Adipocyte (in vitro differentiated cells): ENCODE measurements around the gene ATP9A.
"Not testable (repeated sequence)": the region's sequence is repeated elsewhere in the genome, so short reads cannot be mapped to it uniquely, and the experiment has no call there.

ENCODE experiments used
- DNase-seq: peaks from one replicate; pipeline ENCODE4 v3.0.0-alpha.2; 2015; ENCODE audit warnings: low read depth
- H3K27me3 ChIP-seq: replicated peaks from 2 replicates; pipeline ENCODE4 v1.7.0; 2013; ENCODE audit warnings: mild to moderate bottlenecking, low read length, moderate library complexity; ENCODE audit not compliant: control insufficient read depth, insufficient read depth
- H3K36me3 ChIP-seq: 2 replicates; pipeline ENCODE4 v1.7.0; 2013; ENCODE audit warnings: low read length, mild to moderate bottlenecking, moderate library complexity; ENCODE audit not compliant: control insufficient read depth, insufficient read depth, severe bottlenecking
- H3K4me1 ChIP-seq: 2 replicates; pipeline ENCODE4 v1.7.0; 2013; ENCODE audit warnings: mild to moderate bottlenecking, low read length, moderate library complexity; ENCODE audit not compliant: control insufficient read depth, insufficient read depth
- H3K4me3 ChIP-seq: 2 replicates; pipeline ENCODE4 v1.7.0; 2013; ENCODE audit warnings: mild to moderate bottlenecking, low read length, moderate library complexity
- H3K9ac ChIP-seq: 2 replicates; pipeline ENCODE4 v1.7.0; 2013; ENCODE audit warnings: mild to moderate bottlenecking, low read length, moderate library complexity
- H3K9me3 ChIP-seq: 2 replicates; pipeline ENCODE4 v1.7.0; 2013; ENCODE audit warnings: mild to moderate bottlenecking, low read length, moderate library complexity; ENCODE audit not compliant: control insufficient read depth

Gene ATP9A

DNA sequence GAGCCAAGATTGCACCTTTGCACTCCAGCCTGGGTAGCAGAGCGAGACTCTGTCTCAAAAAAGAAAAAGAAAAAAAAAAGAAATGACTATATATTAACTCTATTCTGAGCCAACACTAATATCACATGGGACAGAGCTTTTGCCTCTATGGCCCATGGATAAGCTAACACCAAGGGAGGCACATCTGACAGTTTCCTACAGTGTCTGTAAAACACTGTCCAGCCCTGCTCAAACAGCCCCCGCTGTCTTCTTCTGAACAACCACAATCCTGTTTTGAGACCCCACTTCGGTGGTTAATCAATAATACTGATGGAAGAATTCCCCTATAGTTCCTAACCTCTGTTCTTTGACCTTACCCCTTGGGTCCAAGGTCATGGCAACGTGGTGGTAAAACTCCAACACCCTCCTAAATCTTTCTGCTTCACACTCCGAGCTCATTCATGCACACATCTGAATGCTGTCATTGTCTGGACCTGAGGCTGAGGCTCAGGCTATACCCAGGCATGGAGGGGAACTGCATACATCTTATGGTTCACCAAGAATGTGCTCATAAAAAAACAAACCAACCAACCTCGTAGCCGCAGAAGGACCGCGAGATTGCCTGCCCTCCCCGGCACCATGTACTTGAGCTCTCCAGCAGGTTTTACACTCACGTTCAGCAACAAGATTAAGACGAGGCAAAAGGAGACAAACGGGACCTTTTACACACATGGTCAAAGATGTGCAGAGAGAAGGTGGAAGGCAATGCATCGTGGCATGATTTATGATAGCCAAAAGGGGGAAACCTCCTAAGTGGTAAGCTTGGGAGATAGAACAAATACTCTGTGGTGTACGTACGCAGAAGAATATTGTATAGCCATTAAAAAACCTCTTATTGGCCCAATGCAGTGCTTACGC lies 120.3 kb downstream of the ATP9A start:
- no peak for DNase-seq
- Histone ChIP-seq H3K36me3 (peaks cover 36% of the 10 kb centered on the region), H3K27me3 (no peaks in the 10 kb centered on the region), H3K9ac (no peak overlapping the region), H3K9me3 (no peaks in the 10 kb centered on the region), H3K4me1 (peaks cover 6% of the 10 kb centered on the region), H3K4me3 (no peak overlapping the region)

DNA sequence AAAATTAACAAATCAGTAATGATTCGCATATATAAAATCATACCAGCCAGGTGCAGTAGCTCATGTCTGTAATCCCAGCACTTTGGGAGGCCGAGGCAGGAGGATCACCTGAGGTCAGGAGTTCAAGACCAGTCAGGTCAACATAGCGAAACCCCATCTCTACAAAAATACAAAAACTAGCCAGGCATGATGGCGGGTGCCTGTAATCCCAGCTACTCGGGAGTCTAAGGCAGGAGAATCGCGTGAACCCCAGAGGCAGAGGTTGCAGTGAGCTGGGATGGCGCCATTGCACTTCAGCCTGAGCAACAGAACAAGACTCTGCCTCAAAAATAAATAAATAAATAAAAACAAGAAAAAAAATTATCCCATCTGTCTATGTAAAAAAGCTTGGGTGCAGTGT lies 124.4 kb downstream of the ATP9A start:
- DNase-seq = not testable (repeated sequence)

DNA sequence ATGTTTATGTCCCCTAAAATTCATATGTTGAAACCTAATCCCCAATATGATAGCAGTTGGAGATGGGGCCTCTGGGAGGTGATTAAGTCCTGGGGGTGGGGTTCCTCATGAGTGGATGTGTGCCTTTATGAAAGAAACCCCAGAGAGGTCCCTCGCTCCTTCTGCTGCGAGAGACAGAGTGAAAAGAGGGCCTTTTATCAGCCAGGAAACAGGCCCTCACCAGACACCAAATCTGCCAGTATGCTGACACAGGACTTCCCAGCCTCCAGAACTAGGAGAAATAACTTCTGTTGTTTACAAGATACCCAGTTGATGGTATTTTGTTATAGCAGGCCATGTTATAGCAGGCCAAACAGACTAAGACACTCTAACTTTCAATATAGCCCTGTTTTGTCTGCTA lies 124.8 kb downstream of the ATP9A start:
- H3K27me3 ChIP-seq = no peaks in the 10 kb centered on the region
- no peak overlapping the region for H3K4me3 ChIP-seq
- H3K4me1 ChIP-seq = peaks cover 4% of the 10 kb centered on the region
- H3K36me3 ChIP-seq = peaks cover 30% of the 10 kb centered on the region
- no peaks in the 10 kb centered on the region for H3K9me3 ChIP-seq
- DNase-seq = no peak
- no peak overlapping the region for H3K9ac ChIP-seq

More for the DNA sequence above, 124.4 kb downstream of the ATP9A start:
- H3K4me3 ChIP-seq, H3K9ac ChIP-seq, H3K27me3 ChIP-seq, H3K9me3 ChIP-seq, H3K4me1 ChIP-seq: not testable (repeated sequence)
- H3K36me3 ChIP-seq = peaks cover 35% of the 10 kb centered on the region

DNA sequence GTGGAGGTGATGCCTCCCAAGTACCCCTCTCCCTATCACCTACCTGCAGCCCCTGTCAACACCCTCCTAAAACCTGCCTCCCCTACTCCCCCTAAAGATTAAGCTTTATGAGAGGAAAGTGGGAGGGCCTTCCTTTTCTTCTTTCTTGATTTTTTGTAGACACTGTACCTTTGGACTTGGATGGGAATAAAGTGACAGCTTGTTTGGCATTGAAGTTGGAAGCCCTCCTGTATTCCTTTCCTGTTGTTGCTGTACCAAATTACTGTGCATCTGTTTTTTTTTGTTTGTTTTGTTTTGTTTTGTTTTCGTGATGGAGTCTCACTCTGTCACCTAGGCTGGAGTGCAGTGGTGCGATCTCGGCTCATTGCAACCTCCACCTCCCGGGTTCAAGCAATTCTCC lies 126.3 kb downstream of the ATP9A start:
- Histone ChIP-seq H3K27me3 (no peaks in the 10 kb centered on the region), H3K9ac (no peak overlapping the region), H3K9me3 (no peaks in the 10 kb centered on the region), H3K36me3 (peaks cover 31% of the 10 kb centered on the region), H3K4me1 (peaks cover 4% of the 10 kb centered on the region), H3K4me3 (no peak overlapping the region)
- no peak for DNase-seq

DNA sequence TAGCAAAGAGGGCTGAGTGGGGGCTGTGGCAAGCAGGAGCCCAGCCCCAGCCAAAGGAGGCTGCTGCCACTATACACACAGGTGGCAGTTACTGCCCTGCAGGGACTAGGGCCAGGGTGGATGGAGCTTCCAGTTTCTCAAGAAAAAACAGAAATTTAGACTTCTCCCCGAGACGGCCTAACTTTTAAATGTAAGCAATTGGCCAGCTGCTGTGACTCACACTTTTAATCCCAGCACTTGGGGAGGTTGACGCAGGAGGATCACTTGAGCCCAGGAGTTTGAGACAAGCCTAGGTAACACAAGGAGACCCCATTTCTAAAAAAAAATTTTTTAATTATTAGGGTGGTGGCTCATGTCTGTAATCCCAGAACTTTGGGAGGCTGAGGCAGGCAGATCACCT lies 127.4 kb downstream of the ATP9A start:
- peaks cover 32% of the 10 kb centered on the region for H3K36me3 ChIP-seq
- no peaks in the 10 kb centered on the region for H3K27me3 ChIP-seq
- peaks cover 4% of the 10 kb centered on the region for H3K4me1 ChIP-seq
- H3K4me3 ChIP-seq = no peak overlapping the region
- H3K9me3 ChIP-seq = no peaks in the 10 kb centered on the region
- H3K9ac ChIP-seq = no peak overlapping the region
- DNase-seq = peak; percentile 40

DNA sequence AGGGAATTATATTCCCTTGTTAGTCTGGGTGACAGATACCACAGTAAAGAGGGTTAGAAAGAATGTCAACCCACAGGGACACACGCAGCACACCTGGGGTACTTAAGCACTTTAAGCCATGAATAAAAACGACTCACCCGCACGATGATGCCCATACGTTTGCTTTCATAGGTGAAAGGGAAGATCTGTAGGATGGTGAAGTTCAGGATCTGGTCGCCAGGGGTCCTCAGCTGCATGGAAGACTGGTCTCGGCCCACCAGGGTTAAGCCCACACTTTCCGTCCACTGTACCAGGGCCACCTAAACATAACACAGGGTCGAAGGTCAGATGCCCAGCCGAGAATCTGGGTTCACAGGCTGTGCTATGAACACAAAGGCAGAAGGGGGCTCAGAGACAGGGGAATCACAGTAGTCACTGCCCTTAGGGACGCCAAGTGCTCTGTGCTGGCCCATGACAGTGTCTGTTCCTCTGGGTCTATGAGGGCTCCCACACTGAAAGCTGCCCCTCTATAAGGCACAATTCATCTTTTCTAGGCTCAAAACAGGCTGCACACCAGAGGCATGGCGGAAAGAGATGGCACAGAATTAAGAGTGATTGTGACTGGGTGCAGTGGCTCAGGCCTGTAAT lies 128.9 kb downstream of the ATP9A start:
- DNase-seq = peak; percentile 83
- Histone ChIP-seq H3K9ac (no peak overlapping the region), H3K27me3 (no peaks in the 10 kb centered on the region), H3K4me3 (no peak overlapping the region), H3K4me1 (peaks cover 4% of the 10 kb centered on the region), H3K9me3 (no peaks in the 10 kb centered on the region), H3K36me3 (peaks cover 39% of the 10 kb centered on the region)

DNA sequence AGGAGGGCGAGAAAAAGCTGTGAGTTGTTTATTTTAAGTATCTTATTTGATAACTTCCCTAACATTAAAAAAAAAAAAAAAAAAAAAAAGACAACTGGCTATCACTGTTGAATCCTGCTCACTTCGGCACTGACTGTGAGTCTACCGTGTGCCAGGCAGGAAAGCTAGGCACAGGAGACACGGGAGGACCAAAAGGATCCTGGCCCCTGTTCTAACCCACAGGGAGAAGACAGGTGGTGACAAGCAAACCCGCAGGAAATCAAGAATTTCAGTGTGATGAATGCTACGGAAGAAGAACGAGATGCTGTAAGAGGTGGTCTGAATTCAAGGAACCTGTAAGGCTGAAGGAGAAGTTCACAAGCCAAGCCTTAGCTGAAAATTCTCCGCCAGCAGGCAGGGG lies 130.9 kb downstream of the ATP9A start:
- DNase-seq = no peak
- no peak overlapping the region for H3K9ac ChIP-seq
- no peaks in the 10 kb centered on the region for H3K9me3 ChIP-seq
- no peaks in the 10 kb centered on the region for H3K27me3 ChIP-seq
- H3K4me1 ChIP-seq = peaks cover 4% of the 10 kb centered on the region
- H3K4me3 ChIP-seq = no peak overlapping the region
- H3K36me3 ChIP-seq = peaks cover 42% of the 10 kb centered on the region

DNA sequence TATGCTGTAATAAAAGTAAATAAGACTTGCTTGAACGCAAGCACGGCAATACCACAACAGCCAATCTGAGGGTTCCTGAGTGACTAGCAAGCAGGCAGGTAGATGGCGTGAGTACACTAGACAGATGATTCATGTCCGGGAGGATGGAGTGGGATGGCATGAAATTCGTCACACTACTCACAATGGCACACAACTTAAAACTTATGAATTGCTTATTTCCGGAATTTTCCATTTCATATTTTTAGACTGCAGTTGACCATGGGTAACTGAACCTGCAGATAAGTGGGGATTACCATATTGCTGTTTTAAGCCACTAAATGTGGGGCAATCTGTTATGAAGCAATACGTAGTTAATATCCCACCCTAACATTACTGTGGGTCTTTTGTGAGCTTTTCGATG lies 132.1 kb downstream of the ATP9A start:
- H3K9me3 ChIP-seq = no peaks in the 10 kb centered on the region
- H3K4me3 ChIP-seq = no peak overlapping the region
- H3K36me3 ChIP-seq = peaks cover 37% of the 10 kb centered on the region
- H3K9ac ChIP-seq = no peak overlapping the region
- H3K4me1 ChIP-seq = peaks cover 14% of the 10 kb centered on the region
- DNase-seq = no peak
- H3K27me3 ChIP-seq = no peaks in the 10 kb centered on the region

DNA sequence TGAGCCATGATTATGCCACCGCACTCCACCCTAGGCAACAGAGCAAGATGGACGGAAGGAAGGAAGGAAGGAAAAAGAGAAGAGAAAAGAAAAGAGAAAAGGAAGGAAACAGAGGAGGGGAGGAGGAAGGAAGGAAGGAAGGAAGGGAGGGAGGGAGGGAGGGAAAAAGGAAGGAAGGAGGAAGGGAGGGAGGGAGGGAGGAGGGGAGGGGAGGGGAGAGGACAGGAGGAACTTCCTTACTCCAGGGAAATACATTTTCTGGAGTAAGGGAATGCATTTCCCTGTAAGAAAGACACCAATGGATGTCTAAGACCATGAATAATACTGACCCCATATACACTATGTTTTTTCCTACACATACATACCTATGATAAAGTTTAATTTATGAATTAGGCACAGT lies 132.5 kb downstream of the ATP9A start:
- H3K9ac ChIP-seq = no peak overlapping the region
- DNase-seq = no peak
- peaks cover 19% of the 10 kb centered on the region for H3K4me1 ChIP-seq
- no peak overlapping the region for H3K4me3 ChIP-seq
- H3K36me3 ChIP-seq = peaks cover 35% of the 10 kb centered on the region
- H3K27me3 ChIP-seq = no peaks in the 10 kb centered on the region
- H3K9me3 ChIP-seq = no peaks in the 10 kb centered on the region

DNA sequence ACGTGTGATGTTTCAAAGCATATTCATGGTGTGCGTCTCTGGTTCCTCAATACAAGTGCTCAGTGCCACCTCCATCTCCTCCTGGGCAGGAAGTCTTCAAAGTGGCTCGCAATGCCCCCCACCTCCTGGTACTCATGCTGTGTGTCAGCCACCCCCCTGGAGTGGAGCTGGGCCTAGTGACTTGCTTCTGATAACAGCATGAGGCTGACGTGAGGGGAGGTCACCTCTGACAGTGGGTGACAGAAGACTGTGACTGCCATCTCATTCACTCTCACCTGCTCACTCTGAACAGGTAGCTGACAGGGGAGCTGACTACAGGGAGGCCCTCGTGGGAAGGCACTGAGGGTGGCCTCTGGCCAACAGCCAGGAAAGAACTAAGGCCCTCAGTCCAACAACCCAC lies 133.3 kb downstream of the ATP9A start:
- no peak overlapping the region for H3K9ac ChIP-seq
- H3K4me3 ChIP-seq = no peak overlapping the region
- H3K9me3 ChIP-seq = no peaks in the 10 kb centered on the region
- H3K4me1 ChIP-seq = peaks cover 22% of the 10 kb centered on the region
- no peak for DNase-seq
- no peaks in the 10 kb centered on the region for H3K27me3 ChIP-seq
- H3K36me3 ChIP-seq = peaks cover 28% of the 10 kb centered on the region

DNA sequence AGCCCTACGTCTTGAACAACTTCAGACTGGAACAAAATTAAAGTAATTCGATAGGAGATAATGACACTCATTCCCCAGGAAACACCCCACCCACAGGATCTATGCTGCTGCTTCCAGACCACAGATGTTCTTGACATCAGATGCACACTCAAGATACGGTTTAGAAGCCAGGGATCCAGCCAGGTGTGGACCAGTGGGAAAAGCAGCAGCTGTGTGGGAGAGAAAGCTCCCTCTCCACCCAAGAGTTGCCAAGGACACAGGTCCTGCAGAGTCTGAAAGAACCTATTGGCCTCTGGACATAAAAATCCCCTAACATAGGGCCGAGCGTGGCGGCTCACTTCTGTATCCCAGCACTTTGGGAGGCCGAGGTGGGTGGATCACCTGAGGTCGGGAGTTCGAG lies 133.9 kb downstream of the ATP9A start:
- H3K4me3 ChIP-seq = no peak overlapping the region
- no peak overlapping the region for H3K9ac ChIP-seq
- no peak for DNase-seq
- no peaks in the 10 kb centered on the region for H3K27me3 ChIP-seq
- H3K9me3 ChIP-seq = no peaks in the 10 kb centered on the region
- peaks cover 28% of the 10 kb centered on the region for H3K36me3 ChIP-seq
- peaks cover 22% of the 10 kb centered on the region for H3K4me1 ChIP-seq
